ENCODE measurements around the gene DOK6.
A peak's percentile ranks its signal among the peaks of the same experiment; 100 is the strongest.

The DOK6 gene

DNA sequence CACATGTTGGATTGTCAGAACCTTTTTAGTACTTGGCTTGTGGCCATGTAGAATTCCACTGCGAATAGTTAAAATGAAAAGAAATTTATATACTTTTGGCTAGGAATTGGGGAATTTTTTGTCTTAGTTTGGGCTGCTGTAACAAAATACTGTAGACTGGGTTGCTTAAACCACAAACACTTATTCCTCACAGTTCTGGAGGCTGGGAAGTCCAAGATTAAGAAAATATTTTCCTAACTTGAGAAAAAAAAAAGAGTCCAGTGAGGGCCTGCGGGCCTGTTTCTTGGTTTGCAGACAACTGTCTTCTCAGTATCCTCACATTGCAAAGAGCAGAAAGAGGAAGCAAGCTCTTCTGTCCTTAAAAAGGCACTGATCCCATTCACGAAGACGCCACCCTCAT lies 465.1 kb downstream of the DOK6 start:
- TF ChIP-seq, protein P1, sequence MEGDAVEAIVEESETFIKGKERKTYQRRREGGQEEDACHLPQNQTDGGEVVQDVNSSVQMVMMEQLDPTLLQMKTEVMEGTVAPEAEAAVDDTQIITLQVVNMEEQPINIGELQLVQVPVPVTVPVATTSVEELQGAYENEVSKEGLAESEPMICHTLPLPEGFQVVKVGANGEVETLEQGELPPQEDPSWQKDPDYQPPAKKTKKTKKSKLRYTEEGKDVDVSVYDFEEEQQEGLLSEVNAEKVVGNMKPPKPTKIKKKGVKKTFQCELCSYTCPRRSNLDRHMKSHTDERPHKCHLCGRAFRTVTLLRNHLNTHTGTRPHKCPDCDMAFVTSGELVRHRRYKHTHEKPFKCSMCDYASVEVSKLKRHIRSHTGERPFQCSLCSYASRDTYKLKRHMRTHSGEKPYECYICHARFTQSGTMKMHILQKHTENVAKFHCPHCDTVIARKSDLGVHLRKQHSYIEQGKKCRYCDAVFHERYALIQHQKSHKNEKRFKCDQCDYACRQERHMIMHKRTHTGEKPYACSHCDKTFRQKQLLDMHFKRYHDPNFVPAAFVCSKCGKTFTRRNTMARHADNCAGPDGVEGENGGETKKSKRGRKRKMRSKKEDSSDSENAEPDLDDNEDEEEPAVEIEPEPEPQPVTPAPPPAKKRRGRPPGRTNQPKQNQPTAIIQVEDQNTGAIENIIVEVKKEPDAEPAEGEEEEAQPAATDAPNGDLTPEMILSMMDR (IDR thresholded peaks at IDR 0.05; ENCODE audit: low read depth, low read length, missing control alignments) = no peak
- DNase-seq = no peak
- no peaks in the 10 kb centered on the region for H3K27me3 ChIP-seq (replicated peaks)
- no peak overlapping the region for H3K27ac ChIP-seq
- H3K4me3 ChIP-seq (ENCODE audit: low read depth, low read length) = no peak overlapping the region
- in situ Hi-C loops (cut with HindIII; ENCODE audit: low pct_ligation_motif_present, low sequenced_read_pairs) = no loop called here
- no peaks in the 10 kb centered on the region for H3K36me3 ChIP-seq (replicated peaks)

DNA sequence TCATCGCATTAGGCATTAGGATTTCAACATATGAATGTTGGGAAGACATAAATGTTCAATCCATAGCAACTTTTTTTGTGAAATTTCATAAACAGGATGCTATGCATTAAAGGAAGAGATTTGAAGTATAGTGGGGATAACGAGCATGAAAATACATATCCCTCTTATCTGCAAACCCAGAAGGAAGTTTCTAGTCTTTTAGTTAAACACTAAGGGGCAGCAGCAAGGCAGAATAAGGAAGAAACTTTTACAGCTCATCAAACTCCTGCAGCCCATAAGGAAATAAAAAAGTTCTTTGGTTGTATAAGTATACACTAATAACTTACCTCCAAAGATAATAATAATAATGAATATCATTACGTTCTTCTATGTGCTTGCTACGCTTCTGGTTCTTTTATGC lies 465.5 kb downstream of the DOK6 start:
- Histone ChIP-seq H3K27ac (no peak overlapping the region), H3K4me3 (ENCODE audit: low read depth, low read length) (no peak overlapping the region), H3K27me3 (replicated peaks) (no peaks in the 10 kb centered on the region), H3K36me3 (replicated peaks) (no peaks in the 10 kb centered on the region)
- TF ChIP-seq, protein P1 (IDR thresholded peaks at IDR 0.05; ENCODE audit: low read depth, low read length, missing control alignments) = no peak
- in situ Hi-C loops (cut with HindIII; ENCODE audit: low pct_ligation_motif_present, low sequenced_read_pairs) = no loop called here
- no peak for DNase-seq

DNA sequence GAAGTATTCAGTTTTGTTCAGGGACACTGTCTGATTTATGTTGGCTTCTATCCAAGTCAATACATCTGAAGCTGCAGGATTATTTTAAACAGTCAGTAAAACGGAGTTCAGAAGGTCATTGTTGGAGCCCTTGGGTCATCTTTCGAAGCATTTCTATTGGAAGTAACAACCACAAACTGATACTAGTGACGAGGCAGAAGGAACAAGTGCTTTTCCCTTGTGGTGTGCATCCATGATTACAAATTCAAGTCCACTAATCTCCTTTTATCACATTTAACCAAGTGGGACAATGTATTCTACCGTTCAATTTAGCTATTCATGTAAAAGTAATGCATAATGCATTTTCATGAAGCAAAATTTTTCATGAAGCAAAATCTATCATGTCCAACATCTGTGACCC lies 470.0 kb downstream of the DOK6 start:
- in situ Hi-C loops (cut with HindIII; ENCODE audit: low pct_ligation_motif_present, low sequenced_read_pairs) = no loop called here
- TF ChIP-seq, protein P1 (IDR thresholded peaks at IDR 0.05; ENCODE audit: low read depth, low read length, missing control alignments) = no peak
- no peak for DNase-seq

DNA sequence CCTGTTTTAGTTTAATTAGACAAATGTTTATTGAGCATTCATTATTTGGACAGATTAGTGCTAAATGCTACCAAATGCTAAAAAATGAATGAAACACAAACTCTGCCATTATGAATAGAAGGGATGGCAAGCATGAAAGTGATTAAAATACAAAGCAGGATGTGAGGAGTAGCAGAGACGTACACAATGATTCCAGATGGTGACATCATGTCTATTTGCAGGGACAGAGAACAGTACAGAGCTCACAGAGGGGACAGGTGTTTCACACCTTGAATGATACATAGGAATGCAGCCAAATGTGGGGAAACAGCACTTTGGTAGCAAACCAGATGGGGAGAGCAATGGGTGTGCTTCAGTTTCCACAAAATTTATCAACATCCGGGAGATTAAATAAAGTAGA lies 470.7 kb downstream of the DOK6 start:
- Histone ChIP-seq H3K27me3 (replicated peaks) (no peaks in the 10 kb centered on the region), H3K27ac (no peak overlapping the region), H3K36me3 (replicated peaks) (no peaks in the 10 kb centered on the region), H3K4me3 (ENCODE audit: low read depth, low read length) (no peak overlapping the region)
- DNase-seq = no peak
- in situ Hi-C loops (cut with HindIII; ENCODE audit: low pct_ligation_motif_present, low sequenced_read_pairs) = no loop called here
- TF ChIP-seq, protein P1 (IDR thresholded peaks at IDR 0.05; ENCODE audit: low read depth, low read length, missing control alignments) = no peak

More for the DNA sequence above, 470.0 kb downstream of the DOK6 start:
- Histone ChIP-seq H3K27me3 (replicated peaks) (no peaks in the 10 kb centered on the region), H3K4me3 (ENCODE audit: low read depth, low read length) (no peak overlapping the region), H3K27ac (no peak overlapping the region), H3K36me3 (replicated peaks) (no peaks in the 10 kb centered on the region)

DNA sequence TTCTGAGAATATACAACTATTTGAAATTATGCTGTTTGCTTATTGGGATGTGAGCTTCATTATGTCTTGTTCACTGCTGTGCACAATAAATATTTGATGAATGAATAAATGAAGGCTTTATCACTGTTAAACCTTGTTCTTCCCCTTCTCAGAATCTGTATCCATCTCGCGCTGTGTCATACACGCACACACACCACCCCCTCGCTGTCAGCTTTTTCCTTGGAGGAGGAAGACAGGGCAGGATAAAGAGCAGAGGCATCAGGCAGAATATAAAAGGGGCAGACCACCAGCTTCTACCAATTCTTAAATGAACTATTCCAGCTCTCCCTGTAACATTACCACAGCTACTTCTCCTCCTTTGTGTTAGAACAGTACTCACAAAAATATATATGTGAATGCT lies 472.0 kb downstream of the DOK6 start:
- no peak for DNase-seq
- TF ChIP-seq, protein P1 (IDR thresholded peaks at IDR 0.05; ENCODE audit: low read depth, low read length, missing control alignments) = no peak

DNA sequence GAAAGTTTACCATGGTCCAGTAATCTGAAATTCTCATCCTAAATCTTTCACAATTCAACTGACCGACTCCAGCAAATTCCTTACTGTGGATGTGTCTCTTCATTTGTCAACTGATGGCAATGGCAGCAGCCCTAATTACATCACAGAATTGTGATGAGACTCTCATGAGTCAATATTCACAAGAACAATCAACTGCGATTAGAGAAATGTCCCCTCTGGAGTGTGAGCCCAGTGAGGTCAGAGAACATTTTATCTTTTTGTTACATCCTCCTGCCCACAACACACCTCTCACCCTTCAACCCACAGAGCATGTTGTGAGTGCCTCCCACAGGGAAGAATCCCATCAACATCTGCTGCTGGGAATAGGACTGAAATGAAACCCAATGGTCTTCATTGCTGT lies 473.4 kb downstream of the DOK6 start:
- TF ChIP-seq, protein P1 (IDR thresholded peaks at IDR 0.05; ENCODE audit: low read depth, low read length, missing control alignments) = no peak
- no peak overlapping the region for H3K4me3 ChIP-seq (ENCODE audit: low read depth, low read length)
- no peak overlapping the region for H3K27ac ChIP-seq
- DNase-seq = peak; percentile 25
- in situ Hi-C loops (cut with HindIII; ENCODE audit: low pct_ligation_motif_present, low sequenced_read_pairs) = no loop called here
- no peaks in the 10 kb centered on the region for H3K27me3 ChIP-seq (replicated peaks)
- H3K36me3 ChIP-seq (replicated peaks) = no peaks in the 10 kb centered on the region

More for the DNA sequence above, 472.0 kb downstream of the DOK6 start:
- H3K36me3 ChIP-seq (replicated peaks) = no peaks in the 10 kb centered on the region
- no peak overlapping the region for H3K27ac ChIP-seq
- in situ Hi-C loops (cut with HindIII; ENCODE audit: low pct_ligation_motif_present, low sequenced_read_pairs) = no loop called here
- no peak overlapping the region for H3K4me3 ChIP-seq (ENCODE audit: low read depth, low read length)
- H3K27me3 ChIP-seq (replicated peaks) = no peaks in the 10 kb centered on the region

All from brain microvascular endothelial cell (primary cell).